IPS DF 6.9 (cell line): ENCODE results near the gene COPB1.

Source experiments
- DNase-seq: peaks from one replicate; pipeline ENCODE4 v3.0.0-alpha.2; 2013; ENCODE audit warnings: low read depth, low spot score
- H3K27ac ChIP-seq: one replicate; pipeline ENCODE4 v1.5.1; 2013; ENCODE audit warnings: low read length, control low read depth
- H3K27me3 ChIP-seq: 2 replicates; pipeline ENCODE4 v1.6.1; 2013; ENCODE audit warnings: mild to moderate bottlenecking, low read length; ENCODE audit not compliant: control insufficient read depth, insufficient read depth
- H3K36me3 ChIP-seq: 2 replicates; pipeline ENCODE4 v1.6.1; 2013; ENCODE audit warnings: low read length; ENCODE audit not compliant: control insufficient read depth, insufficient read depth
- H3K4me1 ChIP-seq: 2 replicates; pipeline ENCODE4 v1.6.1; 2013; ENCODE audit warnings: low read length; ENCODE audit not compliant: control insufficient read depth, insufficient read depth
- H3K4me3 ChIP-seq: 2 replicates; pipeline ENCODE4 v1.5.1; 2013; ENCODE audit warnings: mild to moderate bottlenecking, low read length
- H3K9me3 ChIP-seq: 2 replicates; pipeline ENCODE4 v1.6.1; 2013; ENCODE audit warnings: low read length, inconsistent platforms; ENCODE audit not compliant: control insufficient read depth, insufficient read depth
- WGBS: extraction: QIAGEN DNeasy Blood & Tissue Kit; methylation state at CpG from one replicate; pipeline ENCODE4 v1.1.7; 2013; ENCODE audit warnings: mixed read lengths, missing lambda C conversion rate; ENCODE audit not compliant: insufficient read length, insufficient coverage; 5-methylcytosine and 5-hydroxymethylcytosine counted together

The COPB1 gene

DNA sequence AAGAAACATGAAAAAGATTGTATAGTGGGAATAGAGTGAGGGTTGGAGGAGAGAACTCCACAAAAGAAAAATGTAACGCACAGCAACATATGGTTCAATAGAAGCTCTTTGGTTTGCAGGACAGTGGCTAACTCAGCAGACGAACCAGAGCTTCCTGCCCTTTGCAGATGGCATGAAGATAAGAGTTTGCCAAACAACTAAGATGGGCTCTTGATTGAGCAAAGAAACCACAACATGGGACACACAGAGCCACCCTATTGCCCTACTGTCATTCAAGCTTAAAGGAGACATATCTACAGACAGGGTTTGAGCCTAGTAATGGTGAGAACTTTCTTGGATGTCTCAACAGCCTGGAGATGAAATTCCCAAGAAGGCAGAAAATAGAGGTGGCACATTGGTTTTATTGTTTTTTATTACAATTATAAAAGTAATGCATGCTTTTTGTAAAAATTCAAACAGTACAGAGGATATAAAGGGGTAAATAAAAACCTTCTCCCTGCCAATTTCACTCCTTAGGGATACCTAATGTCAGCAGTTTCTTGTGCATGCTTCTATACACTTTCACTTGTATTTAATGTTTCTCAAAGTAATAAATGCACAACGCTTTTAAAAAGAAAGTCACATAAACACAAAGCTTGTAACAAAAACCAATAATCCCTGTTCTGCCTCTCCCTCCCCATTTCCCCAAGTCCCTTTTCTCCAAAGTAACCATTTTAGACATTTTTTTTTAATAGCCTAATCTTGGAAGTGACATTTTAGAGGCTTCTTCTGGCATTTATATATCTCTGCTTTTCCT is 63.7 kb downstream of the COPB1 start:
- Histone ChIP-seq H3K27ac (no peak overlapping the region), H3K4me3 (no peak overlapping the region), H3K36me3 (no peaks in the 10 kb centered on the region), H3K9me3 (no peaks in the 10 kb centered on the region), H3K27me3 (no peaks in the 10 kb centered on the region), H3K4me1 (no peaks in the 10 kb centered on the region)
- DNase-seq, result no peak
- WGBS, result no CpG with 5 or more reads among the region's 3 CpGs

DNA sequence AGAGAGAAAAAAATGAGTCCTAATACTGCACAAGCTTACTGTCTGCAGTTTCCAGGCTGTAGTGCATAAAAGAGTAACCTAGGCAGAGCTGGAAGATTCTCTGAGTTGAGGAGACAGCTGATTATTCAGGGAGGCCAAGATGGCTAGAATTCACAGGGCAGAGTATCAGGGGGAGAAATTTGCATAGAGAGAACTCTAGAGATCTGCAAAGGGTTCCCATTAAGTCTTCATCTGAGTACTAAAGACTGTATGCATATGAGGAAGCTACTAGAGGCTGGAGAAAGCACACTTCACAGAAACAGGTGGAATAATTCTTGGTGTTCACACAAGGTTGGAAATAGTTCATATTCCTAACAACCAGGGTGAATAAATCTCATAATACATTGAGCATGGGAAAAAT is 74.0 kb downstream of the COPB1 start:
- no peak for DNase-seq
- H3K27me3 ChIP-seq, result no peaks in the 10 kb centered on the region
- H3K4me3 ChIP-seq, result no peak overlapping the region
- H3K27ac ChIP-seq, result no peak overlapping the region
- H3K36me3 ChIP-seq, result no peaks in the 10 kb centered on the region
- H3K4me1 ChIP-seq, result peaks cover 8% of the 10 kb centered on the region; the same call in 1 of the 2 replicates
- H3K9me3 ChIP-seq, result no peaks in the 10 kb centered on the region

DNA sequence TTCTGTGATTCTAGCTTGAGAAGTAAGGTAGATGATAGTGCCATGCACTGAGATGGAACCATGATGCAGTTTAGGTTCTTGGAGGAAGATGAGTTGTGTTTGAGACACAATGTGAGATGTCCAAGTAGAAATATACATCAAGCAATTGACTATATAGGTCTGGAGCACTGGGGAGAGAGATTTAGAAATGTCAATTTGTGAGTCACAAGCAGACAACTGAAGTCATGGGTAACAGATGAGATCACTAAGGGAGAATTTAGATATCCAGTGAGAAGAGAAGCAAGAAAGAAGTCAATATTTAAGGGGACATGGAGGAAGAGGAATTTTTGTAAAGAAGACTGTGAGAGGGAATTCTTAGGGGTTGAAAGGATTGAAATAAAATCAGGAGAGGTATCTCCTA is 75.5 kb downstream of the COPB1 start:
- Histone ChIP-seq H3K27ac (no peak overlapping the region), H3K36me3 (no peaks in the 10 kb centered on the region), H3K4me1 (peaks cover 8% of the 10 kb centered on the region; the same call in 1 of the 2 replicates), H3K4me3 (no peak overlapping the region), H3K9me3 (no peaks in the 10 kb centered on the region), H3K27me3 (no peaks in the 10 kb centered on the region)
- no peak for DNase-seq

DNA sequence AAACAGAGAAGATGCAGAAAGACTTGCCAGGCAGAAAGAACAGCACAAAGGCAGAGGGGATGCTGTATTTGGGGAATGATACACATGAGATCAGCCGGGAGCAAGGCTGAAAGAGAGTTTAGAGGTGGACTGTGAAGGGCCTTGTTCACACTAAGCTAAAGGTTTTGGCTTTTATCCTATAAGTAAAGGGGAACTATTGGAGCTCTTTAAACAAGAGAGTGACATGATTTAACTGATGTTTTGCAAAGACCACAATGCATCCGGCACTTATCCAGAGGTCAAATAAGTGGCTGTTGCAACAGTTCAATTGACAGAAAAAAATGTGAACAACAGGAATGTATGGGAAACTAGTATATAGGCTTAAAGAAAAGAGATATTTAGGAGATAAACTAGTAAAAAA is 76.0 kb downstream of the COPB1 start:
- no peak overlapping the region for H3K4me3 ChIP-seq
- H3K36me3 ChIP-seq, result no peaks in the 10 kb centered on the region
- WGBS, result no CpG with 5 or more reads among the region's 2 CpGs
- no peaks in the 10 kb centered on the region for H3K9me3 ChIP-seq
- no peak overlapping the region for H3K27ac ChIP-seq
- H3K4me1 ChIP-seq, result peaks cover 8% of the 10 kb centered on the region; the same call in 1 of the 2 replicates
- no peak for DNase-seq
- H3K27me3 ChIP-seq, result no peaks in the 10 kb centered on the region

DNA sequence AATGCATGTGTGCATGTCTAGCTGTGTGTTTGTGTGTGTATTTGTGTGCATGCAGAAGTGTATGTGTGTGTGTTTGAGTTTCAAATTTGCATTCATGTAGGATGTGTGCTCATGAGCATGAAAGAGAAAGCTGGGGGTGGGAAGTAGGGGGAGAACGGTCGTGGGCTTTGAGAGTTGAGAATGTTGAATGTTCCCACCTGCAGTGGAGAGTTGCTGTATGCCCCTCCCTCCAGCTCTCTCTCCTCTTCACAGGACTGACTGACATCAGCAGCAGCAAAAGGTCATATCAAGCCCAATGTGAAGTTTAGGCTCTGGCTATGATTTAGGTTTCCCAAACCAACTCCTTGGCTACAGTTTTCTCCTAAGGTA is 76.8 kb downstream of the COPB1 start:
- Histone ChIP-seq H3K4me1 (peaks cover 8% of the 10 kb centered on the region; the same call in 1 of the 2 replicates), H3K36me3 (no peaks in the 10 kb centered on the region), H3K27me3 (no peaks in the 10 kb centered on the region), H3K4me3 (no peak overlapping the region), H3K9me3 (no peaks in the 10 kb centered on the region), H3K27ac (no peak overlapping the region)
- WGBS, result no CpG with 5 or more reads among the region's 2 CpGs
- no peak for DNase-seq

DNA sequence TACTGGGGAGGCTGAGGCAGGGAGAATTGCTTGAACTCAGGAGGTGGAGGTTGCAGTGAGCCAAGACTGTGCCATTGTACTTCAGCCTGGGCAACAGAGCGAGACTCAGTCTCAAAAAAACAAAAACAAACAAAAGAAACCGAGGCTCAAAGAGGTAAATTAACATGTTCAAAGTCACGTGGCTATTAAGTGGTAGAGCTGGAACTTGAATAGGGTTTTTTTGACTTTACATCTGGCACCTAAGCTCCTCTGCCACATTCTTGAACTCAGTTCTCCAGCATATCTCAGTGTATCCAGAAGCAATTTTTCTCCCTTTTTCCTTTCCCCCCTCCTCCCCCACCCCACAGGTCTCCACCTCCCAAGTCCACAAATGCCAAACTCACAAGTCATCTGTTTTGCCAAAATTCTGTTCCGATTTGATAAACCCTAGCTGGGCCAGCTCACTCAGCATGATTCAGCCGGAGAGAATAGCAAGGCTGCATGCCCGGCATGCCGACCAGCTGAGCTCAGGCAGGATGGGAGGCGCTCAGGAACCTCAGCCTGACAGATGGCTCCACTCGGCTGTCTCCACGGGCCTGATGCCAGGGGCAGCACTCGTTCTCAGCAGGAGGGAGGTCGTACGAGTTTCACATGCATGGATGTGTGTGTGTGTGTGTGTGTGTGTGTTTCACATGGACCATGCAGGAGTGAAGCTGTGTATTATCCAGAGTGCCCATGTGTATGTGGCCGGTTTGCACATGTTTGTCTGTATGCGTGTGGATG is 77.4 kb downstream of the COPB1 start:
- H3K36me3 ChIP-seq, result no peaks in the 10 kb centered on the region
- no peak overlapping the region for H3K27ac ChIP-seq
- H3K9me3 ChIP-seq, result no peaks in the 10 kb centered on the region
- no CpG with 5 or more reads among the region's 15 CpGs for WGBS
- no peak overlapping the region for H3K4me3 ChIP-seq
- DNase-seq, result peak; percentile 58
- no peaks in the 10 kb centered on the region for H3K27me3 ChIP-seq
- H3K4me1 ChIP-seq, result peaks cover 8% of the 10 kb centered on the region; the same call in 1 of the 2 replicates

DNA sequence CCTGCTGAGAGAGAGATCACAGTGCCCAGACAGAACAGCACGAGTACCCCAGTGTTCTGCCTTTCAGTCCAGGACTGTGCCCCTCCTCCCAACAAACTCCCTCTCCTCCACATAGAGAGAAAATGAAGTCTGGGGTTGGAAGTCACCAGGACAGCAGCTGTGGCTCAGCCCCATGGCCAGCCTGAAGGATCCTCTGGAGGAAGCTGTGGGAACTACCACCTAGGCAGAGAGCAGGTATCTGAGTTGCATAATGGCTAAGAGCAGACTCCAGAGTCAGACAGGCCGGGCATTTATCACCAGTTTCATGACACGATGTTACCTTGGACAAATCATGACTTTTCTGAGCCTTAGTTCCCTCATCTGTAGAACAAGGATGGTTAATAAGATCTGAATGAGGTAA is 79.4 kb downstream of the COPB1 start:
- no peaks in the 10 kb centered on the region for H3K27me3 ChIP-seq
- H3K9me3 ChIP-seq, result no peaks in the 10 kb centered on the region
- H3K36me3 ChIP-seq, result no peaks in the 10 kb centered on the region
- DNase-seq, result no peak
- no CpG with 5 or more reads among the region's 3 CpGs for WGBS
- H3K4me3 ChIP-seq, result no peak overlapping the region
- no peak overlapping the region for H3K27ac ChIP-seq
- peaks cover 8% of the 10 kb centered on the region; the same call in 1 of the 2 replicates for H3K4me1 ChIP-seq

DNA sequence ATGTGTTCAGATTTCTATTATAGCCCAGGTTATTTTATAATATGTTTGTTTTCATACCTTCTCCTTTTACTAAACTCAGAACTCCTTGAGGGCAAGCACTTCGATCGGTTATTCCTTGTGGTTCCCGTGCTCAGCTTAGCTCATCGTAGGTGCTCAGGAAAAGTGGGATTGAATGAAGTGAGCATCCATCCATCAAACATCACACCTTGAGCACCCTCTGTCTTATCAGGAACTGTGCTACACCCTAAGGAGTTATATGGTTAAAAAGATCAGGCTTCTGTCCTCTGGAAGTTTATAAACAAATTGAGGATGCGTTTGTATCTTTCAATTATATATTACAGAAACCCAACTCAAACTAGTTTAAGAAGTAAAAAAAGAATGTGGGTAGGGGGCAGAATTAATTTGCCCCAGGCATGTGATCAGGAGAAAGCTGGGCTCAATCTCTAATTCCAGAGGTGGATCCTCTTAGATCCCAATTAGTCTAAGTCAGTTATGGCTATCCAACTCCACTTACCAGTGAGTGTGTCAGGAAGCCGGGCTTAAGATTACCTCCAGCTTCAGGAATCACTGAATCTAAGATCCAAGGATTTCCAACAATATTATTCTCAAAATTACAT is 80.7 kb downstream of the COPB1 start:
- H3K36me3 ChIP-seq, result no peaks in the 10 kb centered on the region
- no peak overlapping the region for H3K4me3 ChIP-seq
- H3K4me1 ChIP-seq, result peaks cover 8% of the 10 kb centered on the region; the same call in 1 of the 2 replicates
- DNase-seq, result peak; percentile 72
- no peaks in the 10 kb centered on the region for H3K27me3 ChIP-seq
- WGBS, result no CpG with 5 or more reads among the region's 6 CpGs
- no peaks in the 10 kb centered on the region for H3K9me3 ChIP-seq
- no peak overlapping the region for H3K27ac ChIP-seq

DNA sequence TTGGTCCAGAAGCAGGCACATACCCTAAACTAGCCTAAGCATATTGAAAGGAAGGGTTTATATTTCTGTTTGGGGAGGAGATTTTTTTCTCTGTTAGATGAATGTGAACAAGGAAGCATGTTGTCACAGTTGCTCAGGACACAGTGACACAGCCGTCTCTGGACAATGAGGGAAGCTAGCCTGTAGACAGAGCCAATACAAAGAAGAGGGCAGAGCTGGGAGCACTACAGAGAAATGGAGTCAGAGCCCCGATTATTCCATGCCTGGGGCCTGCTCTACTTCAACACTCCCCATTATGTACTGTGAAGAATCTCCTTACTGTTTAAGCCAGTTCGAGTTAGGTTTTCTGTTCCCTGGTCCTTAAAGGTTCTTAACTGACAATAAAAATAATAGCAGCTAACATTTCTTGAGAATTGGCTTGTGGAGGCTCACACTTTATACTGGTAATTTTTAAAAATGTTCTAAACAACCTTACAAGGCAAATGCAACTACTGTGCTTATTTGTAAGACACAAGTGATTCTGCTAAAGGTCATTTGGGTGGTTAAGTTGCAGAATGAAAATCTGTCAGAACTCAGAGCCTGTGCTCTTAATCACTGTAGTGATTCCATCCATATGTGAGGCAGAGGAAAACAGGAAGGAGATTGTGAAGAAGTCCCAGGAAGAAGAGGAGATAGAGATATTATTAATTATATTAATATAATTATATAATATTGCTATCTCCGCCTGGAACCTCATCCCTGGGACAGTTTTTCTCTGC is 81.8 kb downstream of the COPB1 start:
- no peak for DNase-seq
- Histone ChIP-seq H3K27me3 (no peaks in the 10 kb centered on the region), H3K36me3 (no peaks in the 10 kb centered on the region), H3K4me1 (peaks cover 8% of the 10 kb centered on the region; the same call in 1 of the 2 replicates), H3K27ac (no peak overlapping the region), H3K9me3 (no peaks in the 10 kb centered on the region), H3K4me3 (no peak overlapping the region)
- no CpG with 5 or more reads among the region's 4 CpGs for WGBS

DNA sequence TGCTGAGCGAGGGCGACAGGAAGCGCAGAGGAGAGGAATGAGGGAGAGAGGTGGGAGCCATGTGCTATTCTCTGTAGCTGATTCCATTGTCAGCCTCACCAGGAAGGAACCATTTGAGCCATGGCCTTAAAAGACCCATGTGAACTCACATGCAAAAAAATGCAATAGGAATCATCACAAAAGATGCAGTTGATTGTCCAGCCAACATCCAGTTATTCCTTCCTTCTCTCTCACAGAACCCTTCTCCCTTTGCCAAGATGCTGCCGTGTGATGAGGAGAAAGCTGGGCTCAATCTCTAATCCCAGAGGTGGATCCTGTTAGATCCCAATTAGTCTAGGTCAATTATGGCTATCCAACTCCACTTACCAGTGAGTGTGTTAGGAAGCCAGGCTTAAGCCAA is 82.4 kb downstream of the COPB1 start:
- WGBS, result no CpG with 5 or more reads among the region's 4 CpGs
- Histone ChIP-seq H3K27ac (no peak overlapping the region), H3K4me3 (no peak overlapping the region), H3K4me1 (peaks cover 4% of the 10 kb centered on the region; the same call in 1 of the 2 replicates), H3K36me3 (no peaks in the 10 kb centered on the region), H3K9me3 (no peaks in the 10 kb centered on the region), H3K27me3 (no peaks in the 10 kb centered on the region)
- no peak for DNase-seq
